ENCODE data around the gene SF3B6.

SF3B6 gene

DNA sequence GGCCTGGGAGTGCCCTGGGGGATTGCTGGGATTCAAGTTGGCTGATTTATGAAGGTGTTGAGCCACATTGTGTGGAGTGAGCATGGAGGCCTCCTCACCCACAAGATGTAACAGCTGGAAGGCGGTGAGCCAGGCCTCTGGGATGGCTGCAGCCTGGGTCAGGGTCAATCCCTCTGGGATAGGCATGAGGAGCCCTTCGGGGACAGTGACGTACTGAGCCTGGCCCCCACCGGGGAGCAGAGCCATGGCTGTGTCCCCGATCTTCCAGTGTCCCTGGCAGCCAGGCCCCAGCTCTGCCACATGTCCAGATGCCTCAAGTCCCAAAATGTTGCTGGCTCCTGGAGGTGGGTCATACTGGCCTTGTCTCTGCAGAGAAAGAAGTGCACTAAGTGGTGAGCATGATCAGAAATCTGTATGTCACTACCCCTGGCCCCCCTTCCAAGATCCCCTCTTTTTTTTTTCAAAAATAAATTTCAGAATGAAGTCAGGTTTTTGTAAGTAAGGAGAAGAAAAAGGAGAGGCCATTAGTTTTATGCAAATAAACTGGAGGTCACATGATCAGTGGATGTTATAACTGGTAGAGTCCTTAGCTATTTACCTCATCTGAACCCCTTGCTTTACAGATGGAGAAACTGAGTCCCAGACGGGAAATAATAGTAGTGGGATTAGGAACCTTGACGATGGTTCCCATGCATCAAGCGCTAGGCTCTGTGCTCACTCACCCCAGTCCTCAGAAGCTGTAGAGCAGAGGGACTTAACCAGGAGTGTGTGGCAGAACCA lies 6.9 kb upstream of the SF3B6 start:
- DNase-seq (ENCODE audit: low read depth), result no peak

GRCh38 chr2:24080701-24081100 lies 4.6 kb upstream of the SF3B6 start:
- TF ChIP-seq, protein P1, sequence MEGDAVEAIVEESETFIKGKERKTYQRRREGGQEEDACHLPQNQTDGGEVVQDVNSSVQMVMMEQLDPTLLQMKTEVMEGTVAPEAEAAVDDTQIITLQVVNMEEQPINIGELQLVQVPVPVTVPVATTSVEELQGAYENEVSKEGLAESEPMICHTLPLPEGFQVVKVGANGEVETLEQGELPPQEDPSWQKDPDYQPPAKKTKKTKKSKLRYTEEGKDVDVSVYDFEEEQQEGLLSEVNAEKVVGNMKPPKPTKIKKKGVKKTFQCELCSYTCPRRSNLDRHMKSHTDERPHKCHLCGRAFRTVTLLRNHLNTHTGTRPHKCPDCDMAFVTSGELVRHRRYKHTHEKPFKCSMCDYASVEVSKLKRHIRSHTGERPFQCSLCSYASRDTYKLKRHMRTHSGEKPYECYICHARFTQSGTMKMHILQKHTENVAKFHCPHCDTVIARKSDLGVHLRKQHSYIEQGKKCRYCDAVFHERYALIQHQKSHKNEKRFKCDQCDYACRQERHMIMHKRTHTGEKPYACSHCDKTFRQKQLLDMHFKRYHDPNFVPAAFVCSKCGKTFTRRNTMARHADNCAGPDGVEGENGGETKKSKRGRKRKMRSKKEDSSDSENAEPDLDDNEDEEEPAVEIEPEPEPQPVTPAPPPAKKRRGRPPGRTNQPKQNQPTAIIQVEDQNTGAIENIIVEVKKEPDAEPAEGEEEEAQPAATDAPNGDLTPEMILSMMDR (IDR thresholded peaks at IDR 0.05; ENCODE audit: low read depth, low read length, missing control alignments), result no peak
- DNase-seq (ENCODE audit: low read depth), result no peak

More for the DNA sequence above, 6.9 kb upstream of the SF3B6 start:
- TF ChIP-seq, protein P1 (IDR thresholded peaks at IDR 0.05; ENCODE audit: low read depth, low read length, missing control alignments), result no peak
- H3K4me3 ChIP-seq (ENCODE audit: low read depth, low read length), result peak overlapping the region; percentile 65

GRCh38 chr2:24077879-24078278 lies 1.8 kb upstream of the SF3B6 start:
- H3K4me3 ChIP-seq (ENCODE audit: low read depth, low read length), result peak overlapping the region; percentile 81
- TF ChIP-seq, protein P1 (IDR thresholded peaks at IDR 0.05; ENCODE audit: low read depth, low read length, missing control alignments), result no peak
- DNase-seq (ENCODE audit: low read depth), result no peak

More at GRCh38 chr2:24080701-24081100, 4.6 kb upstream of the SF3B6 start:
- no peak overlapping the region for H3K4me3 ChIP-seq (ENCODE audit: low read depth, low read length)

DNA sequence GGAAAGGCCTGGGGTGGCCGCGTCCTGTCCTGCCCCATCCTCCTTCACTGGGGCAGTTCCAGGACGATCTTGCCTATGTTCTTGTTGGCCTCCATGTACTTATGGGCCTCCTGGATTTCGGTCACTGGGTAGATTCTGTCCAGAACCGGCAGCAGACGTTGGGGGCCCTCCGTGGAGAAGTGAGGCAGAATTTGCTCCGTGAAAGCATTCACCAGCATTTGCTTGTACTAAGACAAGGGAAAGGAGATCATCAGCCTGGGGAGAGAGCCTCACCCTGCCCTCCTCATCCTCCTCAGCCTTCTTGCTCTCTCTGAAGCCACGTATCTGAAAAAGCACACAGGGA lies 1.4 kb upstream of the SF3B6 start:
- peak overlapping the region; percentile 81 for H3K4me3 ChIP-seq (ENCODE audit: low read depth, low read length)
- TF ChIP-seq, protein P1 (IDR thresholded peaks at IDR 0.05; ENCODE audit: low read depth, low read length, missing control alignments), result no peak
- no peak for DNase-seq (ENCODE audit: low read depth)

DNA sequence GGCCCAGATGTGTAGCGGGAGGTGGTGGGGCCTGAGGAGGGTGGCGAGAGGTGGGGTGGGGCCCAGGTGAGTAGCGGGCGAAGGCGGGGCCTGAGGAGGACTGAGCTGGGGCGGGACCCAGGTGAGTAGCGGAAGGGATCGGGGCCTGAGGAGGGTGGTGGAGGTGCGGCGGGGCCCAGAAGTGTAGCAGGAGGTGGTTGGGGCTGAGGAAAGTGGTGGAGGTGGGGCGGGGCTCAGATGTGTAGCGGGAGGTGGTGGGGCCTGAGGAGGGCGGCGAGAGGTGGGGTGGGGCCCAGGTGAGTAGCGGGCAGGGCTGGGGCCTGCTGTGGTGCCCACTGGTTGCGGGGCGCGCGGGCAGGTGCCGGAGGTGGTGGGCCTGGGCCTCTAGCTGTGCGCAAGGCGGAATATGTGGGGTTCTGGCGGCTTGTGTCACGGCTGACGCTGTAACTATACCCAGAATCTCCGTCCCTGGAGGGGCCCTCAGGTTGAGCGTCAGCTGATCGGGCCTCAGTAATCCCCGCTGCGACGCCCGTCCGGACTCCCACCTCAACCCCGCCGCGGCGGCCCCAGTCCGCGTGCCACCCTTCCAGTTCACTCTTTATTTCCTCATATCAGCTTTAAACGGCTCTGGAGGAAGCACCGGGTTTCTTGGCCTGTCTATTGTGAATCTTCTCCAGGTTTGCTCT lies 866 bp upstream of the SF3B6 start:
- TF ChIP-seq, protein P1 (IDR thresholded peaks at IDR 0.05; ENCODE audit: low read depth, low read length, missing control alignments), result no peak
- peak overlapping the region; percentile 81 for H3K4me3 ChIP-seq (ENCODE audit: low read depth, low read length)
- DNase-seq (ENCODE audit: low read depth), result no peak

- no peak for DNase-seq (ENCODE audit: low read depth)
- H3K4me3 ChIP-seq (ENCODE audit: low read depth, low read length), result peak overlapping the region; percentile 81
- TF ChIP-seq, protein P1 (IDR thresholded peaks at IDR 0.05; ENCODE audit: low read depth, low read length, missing control alignments), result no peak
These were observed 867 bp downstream of the SF3B6 start for GRCh38 chr2:24075259-24075658.

Measured in GM12864 (cell line).